H1 (cell line): Measurements from ENCODE around the gene C21orf91. TPM values are rescaled to one million over a fixed set of nuclear protein-coding genes. Genes with fewer than 3 reads are reported as not detected.

Experiments
- CBX5 ChIP-seq: fragments of 300-800, 300-1000 bp; sonication (generic); IDR thresholded peaks from 2 replicates; pipeline ENCODE4 v1.7.1; 2016; ENCODE audit warnings: antibody characterized with exemption, low read length, low read depth
- SIRT6 ChIP-seq: IDR thresholded peaks from one replicate; pipeline ENCODE4 v1.7.1; 2012; ENCODE audit warnings: low read length, inconsistent platforms
- polyA plus RNA-seq, 7 experiments: library from polyadenylated mRNA; depleted of rRNA in 3 of 7; stranded (reverse) in 5 of 7; unstranded in 2 of 7; fragments of >200 nt in 5 of 7; fragments of 200-250 nt in 2 of 7; gene quantifications; 1 replicate in 5 of 7; 2 replicates in 1 of 7; 4 replicates in 1 of 7; pipeline versions ENCODE4 v1.2.1 to v1.2.3, GENCODE V29; 2011 to 2013; ENCODE audit warnings: missing spikeins in 2 of 7, mixed read lengths in 2 of 7
- total RNA-seq: library from RNA; stranded (reverse); fragmentation: NEBNext Ultra II Directional; extraction: Animal tissue kit (Norgen Biotek cat#: 25700); gene quantifications from 2 replicates; pipeline ENCODE4 v1.2.1, GENCODE V29; 2021

Gene C21orf91
- total and polyA plus RNA-seq, 2 of the 8 experiments (the other 6 are each of a cell fraction or from before 2014, with no cell fraction given): 4.9 to 33.6 TPM

DNA sequence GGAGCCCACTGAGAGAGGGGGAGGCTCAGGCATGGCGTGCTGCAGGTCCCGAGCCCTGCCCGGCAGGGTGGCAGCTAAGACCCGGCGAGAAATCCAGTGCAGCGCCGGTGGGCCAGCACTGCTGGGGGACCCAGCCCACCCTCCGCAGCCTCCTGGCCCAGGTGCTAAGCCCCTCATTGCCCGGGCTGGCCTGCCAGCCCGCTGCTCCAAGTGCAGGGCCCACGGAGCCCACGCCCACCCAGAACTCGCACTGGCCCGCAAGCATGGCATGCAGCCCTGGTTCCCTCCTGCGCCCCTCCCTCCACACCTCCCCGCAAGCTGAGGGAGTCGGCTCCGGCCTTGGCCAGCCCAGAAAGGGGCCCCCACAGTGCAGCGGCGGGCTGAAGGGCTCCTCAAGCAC lies 61.5 kb downstream of the C21orf91 start (continued):
- TF ChIP-seq SIRT6 (no peak), CBX5 (no peak)
